T-cell (primary cell): ENCODE data around the gene CALM3. TPM values are rescaled to one million over a fixed set of nuclear protein-coding genes. Genes with fewer than 3 reads are reported as not detected.

Experiments
- ATAC-seq, 4 experiments: fragments of 200-7000 bp in 3 of 4; fragments of 150-1000 bp in 1 of 4; cut with Tn5 transposase; replicated peaks in 1 of 4; 1 replicate in 3 of 4; 2 replicates in 1 of 4; pipeline ENCODE4 v1.10.0; 2021; ENCODE audit warnings: moderate library complexity in 3 of 4, mild to moderate bottlenecking in 2 of 4, moderate number of reproducible peaks in 1 of 4
- CTCF ChIA-PET, 2 donors: fragments of 300-600 bp; sonication (Branson Sonifier 250); formaldehyde crosslinking; loops; one replicate each; lab custom pipeline; 2022; ENCODE audit warnings: antibody characterized with exemption in 2 of 2; lab: Charles Lee
- POLR2A ChIA-PET, 2 donors: fragments of 300-600 bp; sonication (Branson Sonifier 250); formaldehyde crosslinking; loops; one replicate each; lab custom pipeline; 2022; ENCODE audit warnings: antibody characterized with exemption in 2 of 2; lab: Charles Lee
- DNase-seq, 35 experiments: peaks; one replicate each; pipeline versions ENCODE4 v3.0.0 to v3.0.0-alpha.2; 2013 to 2023
- H3K27ac ChIP-seq: one replicate; pipeline ENCODE4 v1.5.1; 2013; ENCODE audit warnings: low read length
- H3K27me3 ChIP-seq, 2 experiments: replicated peaks in 1 of 2; 1 replicate in 1 of 2; 2 replicates in 1 of 2; pipeline versions ENCODE4 v1.6.1 to v1.7.0; 2013; ENCODE audit warnings: low read length in 1 of 2, mixed read lengths in 1 of 2; ENCODE audit not compliant: control insufficient read depth in 2 of 2, insufficient read depth in 2 of 2; ENCODE audit errors: extremely low read depth in 1 of 2
- H3K36me3 ChIP-seq, 2 donors: 1 replicate in 1 of 2; 2 replicates in 1 of 2; pipeline versions ENCODE4 v1.6.1 to v1.7.0; 2013; ENCODE audit warnings: low read length in 1 of 2; ENCODE audit not compliant: control insufficient read depth in 2 of 2, insufficient read depth in 1 of 2; ENCODE audit errors: extremely low read depth in 1 of 2
- H3K4me1 ChIP-seq, 2 experiments: 1 replicate in 1 of 2; 2 replicates in 1 of 2; pipeline versions ENCODE4 v1.6.1 to v1.7.0; 2013; ENCODE audit warnings: low read length in 2 of 2, mixed read lengths in 1 of 2; ENCODE audit not compliant: insufficient read depth in 2 of 2, control insufficient read depth in 1 of 2; ENCODE audit errors: extremely low read depth in 1 of 2
- H3K4me3 ChIP-seq, 2 donors: 1 replicate in 1 of 2; 2 replicates in 1 of 2; pipeline versions ENCODE4 v1.5.1 to v1.7.0; 2013; ENCODE audit warnings: mild to moderate bottlenecking in 2 of 2, low read length in 1 of 2, moderate library complexity in 1 of 2; ENCODE audit not compliant: control insufficient read depth in 1 of 2; ENCODE audit errors: extremely low read depth in 1 of 2
- H3K9me3 ChIP-seq: 2 replicates; pipeline ENCODE4 v1.7.0; 2013
- H3K27ac Mint-ChIP-seq, 2 donors: one replicate each; pipeline ENCODE4 v1.8.0; 2020 to 2021; ENCODE audit warnings: mild to moderate bottlenecking in 2 of 2, mixed read lengths in 2 of 2
- H3K27me3 Mint-ChIP-seq, 2 donors: one replicate each; pipeline ENCODE4 v1.8.0; 2021 to 2022; ENCODE audit warnings: mixed read lengths in 2 of 2
- H3K36me3 Mint-ChIP-seq: one replicate; pipeline ENCODE4 v1.8.0; 2021; ENCODE audit warnings: mixed read lengths
- H3K4me1 Mint-ChIP-seq, 3 donors: one replicate each; pipeline ENCODE4 v1.8.0; 2020 to 2022; ENCODE audit warnings: mixed read lengths in 3 of 3, mild to moderate bottlenecking in 1 of 3
- H3K4me3 Mint-ChIP-seq, 3 donors: one replicate each; pipeline ENCODE4 v1.8.0; 2020 to 2022; ENCODE audit warnings: mild to moderate bottlenecking in 3 of 3, mixed read lengths in 3 of 3, moderate library complexity in 3 of 3
- H3K9me3 Mint-ChIP-seq, 3 donors: one replicate each; pipeline ENCODE4 v1.8.0; 2020 to 2022; ENCODE audit warnings: mixed read lengths in 3 of 3
- WGBS: methylation state at CpG from one replicate; pipeline ENCODE4 v1.1.5; 2013; ENCODE audit warnings: missing lambda C conversion rate; ENCODE audit not compliant: insufficient coverage; 5-methylcytosine and 5-hydroxymethylcytosine counted together
- total RNA-seq, 35 experiments: library from RNA in 6 of 35; stranded (reverse) in 6 of 35; fragments of 120-200 nt in 1 of 35; gene quantifications; one replicate each; pipeline versions ENCODE4 v1.2.1 to v1.2.4 and lab custom pipeline; 2013 to 2026

The CALM3 gene
- total RNA-seq, 5 donors from 2014 or later (not counting 1 experiment from before 2014, with no cell fraction given), result 183 to 256 (median 208) TPM

GRCh38 chr19:46579361-46579879 lies 21.7 kb upstream of the CALM3 start:
- POLR2A ChIA-PET, result no interaction called here

GRCh38 chr19:46580247-46580646 lies 20.9 kb upstream of the CALM3 start:
- no peak for ATAC-seq
- H3K36me3 Mint-ChIP-seq, result peaks cover 4% of the 10 kb centered on the region
- H3K9me3 ChIP-seq, result no peaks in the 10 kb centered on the region

More at GRCh38 chr19:46579361-46579879, 21.7 kb upstream of the CALM3 start:
- no peaks in the 10 kb centered on the region for H3K27me3 Mint-ChIP-seq
- H3K27ac ChIP-seq, result no peak overlapping the region
- peaks cover 4% of the 10 kb centered on the region for H3K36me3 Mint-ChIP-seq
- peaks cover 6 to 17% of the 10 kb centered on the region in 2 experiments for H3K4me1 ChIP-seq
- ATAC-seq, result peak in 1 of 4 experiments; percentile 40
- no peak overlapping the region for H3K4me3 ChIP-seq
- H3K9me3 ChIP-seq, result no peaks in the 10 kb centered on the region
- no peak overlapping the region for H3K27ac Mint-ChIP-seq
- H3K27me3 ChIP-seq, result peaks cover 0 to 5% of the 10 kb centered on the region in 2 experiments
- CTCF ChIA-PET, result no interaction called here
- H3K4me3 Mint-ChIP-seq, result no peak overlapping the region
- 70% methylated on average over 2 of the region's 8 CpGs for WGBS
- DNase-seq, result peak in 9 of 35 experiments; percentile 16 to 46 (median 29)
- peaks cover 23 to 32% (median 27%) of the 10 kb centered on the region in 3 donors for H3K4me1 Mint-ChIP-seq
- peaks cover 0 to 4% (median 0%) of the 10 kb centered on the region in 3 donors for H3K9me3 Mint-ChIP-seq
- H3K36me3 ChIP-seq, result no peaks in the 10 kb centered on the region

GRCh38 chr19:46585539-46585938 lies 15.6 kb upstream of the CALM3 start:
- no peaks in the 10 kb centered on the region for H3K36me3 ChIP-seq
- H3K27me3 Mint-ChIP-seq, result no peaks in the 10 kb centered on the region
- H3K4me3 ChIP-seq, result no peak overlapping the region
- peaks cover 0 to 4% (median 0%) of the 10 kb centered on the region in 3 donors for H3K9me3 Mint-ChIP-seq
- DNase-seq, result no peak
- no peaks in the 10 kb centered on the region for H3K9me3 ChIP-seq
- H3K27ac Mint-ChIP-seq, result no peak overlapping the region
- peaks cover 3% of the 10 kb centered on the region for H3K36me3 Mint-ChIP-seq
- H3K27me3 ChIP-seq, result no peaks in the 10 kb centered on the region
- ATAC-seq, result no peak
- H3K27ac ChIP-seq, result no peak overlapping the region
- ChIA-PET POLR2A (interaction anchor here in 1 of 2 donors (0.7 kb wide), 1 partner anchor 8 kb away, joined by 8 read pairs; no protein-coding TSS in a partner anchor), CTCF (interaction anchor here in 1 of 2 donors (0.7 to 1.4 kb wide), 2 partner anchors 12 to 77 kb away, joined by 3 read pairs; no protein-coding TSS in a partner anchor)
- H3K4me1 Mint-ChIP-seq, result peaks cover 6 to 7% (median 7%) of the 10 kb centered on the region in 3 donors
- no CpG with 5 or more reads among the region's 1 CpG for WGBS
- H3K4me3 Mint-ChIP-seq, result no peak overlapping the region
- peaks cover 0 to 4% of the 10 kb centered on the region in 2 experiments for H3K4me1 ChIP-seq

More at GRCh38 chr19:46580247-46580646, 20.9 kb upstream of the CALM3 start:
- Histone ChIP-seq H3K27ac (no peak overlapping the region), H3K36me3 (no peaks in the 10 kb centered on the region), H3K4me1 (peaks cover 4 to 10% of the 10 kb centered on the region in 2 experiments), H3K27me3 (peaks cover 0 to 5% of the 10 kb centered on the region in 2 experiments), H3K4me3 (no peak overlapping the region)
- H3K27ac Mint-ChIP-seq, result no peak overlapping the region
- 80% methylated on average over 1 of the region's 2 CpGs for WGBS
- CTCF ChIA-PET, result interaction anchor here in 1 of 2 donors (0.8 kb wide), 1 partner anchor 82 kb away, joined by 3 read pairs; no protein-coding TSS in a partner anchor
- peaks cover 0 to 4% (median 0%) of the 10 kb centered on the region in 3 donors for H3K9me3 Mint-ChIP-seq
- DNase-seq, result no peak
- POLR2A ChIA-PET, result interaction anchor here in 1 of 2 donors (0.6 kb wide), 1 partner anchor 9 kb away, joined by 3 read pairs; no protein-coding TSS in a partner anchor
- peaks cover 18 to 26% (median 22%) of the 10 kb centered on the region in 3 donors for H3K4me1 Mint-ChIP-seq
- H3K4me3 Mint-ChIP-seq, result no peak overlapping the region
- no peaks in the 10 kb centered on the region for H3K27me3 Mint-ChIP-seq

- no peaks in the 10 kb centered on the region for H3K27me3 Mint-ChIP-seq
- no peaks in the 10 kb centered on the region for H3K9me3 Mint-ChIP-seq
- Histone ChIP-seq H3K27ac (no peak overlapping the region), H3K4me3 (no peak overlapping the region), H3K9me3 (no peaks in the 10 kb centered on the region), H3K36me3 (no peaks in the 10 kb centered on the region), H3K4me1 (peaks cover 0 to 4% of the 10 kb centered on the region in 2 experiments), H3K27me3 (no peaks in the 10 kb centered on the region)
- H3K27ac Mint-ChIP-seq, result no peak overlapping the region
- no peak for ATAC-seq
- no peak overlapping the region for H3K4me3 Mint-ChIP-seq
- CTCF ChIA-PET, result interaction anchor here in 1 of 2 donors (1.4 kb wide), 1 partner anchor 76 kb away, joined by 3 read pairs; no protein-coding TSS in a partner anchor
- POLR2A ChIA-PET, result no interaction called here
- no peak for DNase-seq
- H3K36me3 Mint-ChIP-seq, result no peaks in the 10 kb centered on the region
- peaks cover 6 to 7% (median 7%) of the 10 kb centered on the region in 3 donors for H3K4me1 Mint-ChIP-seq
- no CpG with 5 or more reads among the region's 4 CpGs for WGBS
These were observed 14.8 kb upstream of the CALM3 start for GRCh38 chr19:46586294-46586693.

GRCh38 chr19:46587861-46588260 lies 13.3 kb upstream of the CALM3 start:
- no peak for ATAC-seq
- Mint-ChIP-seq H3K4me3 (no peak overlapping the region), H3K27ac (no peak overlapping the region), H3K4me1 (peaks cover 6 to 7% (median 7%) of the 10 kb centered on the region in 3 donors), H3K9me3 (no peaks in the 10 kb centered on the region), H3K27me3 (no peaks in the 10 kb centered on the region), H3K36me3 (no peaks in the 10 kb centered on the region)
- H3K4me1 ChIP-seq, result peaks cover 0 to 4% of the 10 kb centered on the region in 2 experiments
- H3K27me3 ChIP-seq, result no peaks in the 10 kb centered on the region
- no peaks in the 10 kb centered on the region for H3K36me3 ChIP-seq
- H3K9me3 ChIP-seq, result no peaks in the 10 kb centered on the region
- H3K27ac ChIP-seq, result no peak overlapping the region
- CTCF ChIA-PET, result interaction anchor here in 1 of 2 donors (0.5 kb wide), 1 partner anchor 16 kb away, joined by 3 read pairs; no protein-coding TSS in a partner anchor
- WGBS, result no CpG with 5 or more reads among the region's 3 CpGs
- no peak overlapping the region for H3K4me3 ChIP-seq
- no peak for DNase-seq
- POLR2A ChIA-PET, result interaction anchor here in 1 of 2 donors (0.6 kb wide), 1 partner anchor 13 kb away, joined by 5 read pairs; no protein-coding TSS in a partner anchor

- Histone ChIP-seq H3K27ac (no peak overlapping the region), H3K27me3 (no peaks in the 10 kb centered on the region), H3K36me3 (no peaks in the 10 kb centered on the region), H3K9me3 (no peaks in the 10 kb centered on the region), H3K4me1 (no peaks in the 10 kb centered on the region), H3K4me3 (no peak overlapping the region)
- ATAC-seq (no peak), DNase-seq (no peak)
- no peaks in the 10 kb centered on the region for H3K27me3 Mint-ChIP-seq
- H3K9me3 Mint-ChIP-seq, result no peaks in the 10 kb centered on the region
- H3K36me3 Mint-ChIP-seq, result no peaks in the 10 kb centered on the region
- H3K4me3 Mint-ChIP-seq, result no peak overlapping the region
- H3K27ac Mint-ChIP-seq, result no peak overlapping the region
- WGBS, result no CpG with 5 or more reads among the region's 4 CpGs
- ChIA-PET CTCF (interaction anchor here in 1 of 2 donors (0.7 kb wide), 1 partner anchor 76 kb away, joined by 3 read pairs; no protein-coding TSS in a partner anchor), POLR2A (no interaction called here)
- no peaks in the 10 kb centered on the region for H3K4me1 Mint-ChIP-seq
These were observed 9.9 kb upstream of the CALM3 start for GRCh38 chr19:46591254-46591653.
